NCI-H1694 (cell line): Measurements from ENCODE around the gene TLCD2.
"Not testable (repeated sequence)": the region's sequence is repeated elsewhere in the genome, so short reads cannot be mapped to it uniquely, and the experiment has no call there.

ENCODE experiments used
- DNase-seq: peaks from one replicate; lab custom pipeline; 2025; lab: John Stamatoyannopoulos, UW

The TLCD2 gene

GRCh38 chr17:1735834-1736347, 25.7 kb upstream of the TLCD2 start:
- DNase-seq = no peak

- no peak for DNase-seq
Observed at GRCh38 chr17:1735418-1735817, 25.2 kb upstream of the TLCD2 start.

- no peak for DNase-seq
Observed at GRCh38 chr17:1733759-1734158, 23.6 kb upstream of the TLCD2 start.

- DNase-seq = no peak
Observed at GRCh38 chr17:1732833-1733321, 22.7 kb upstream of the TLCD2 start.

- no peak for DNase-seq
Observed at GRCh38 chr17:1732241-1732832, 22.2 kb upstream of the TLCD2 start.

- DNase-seq = no peak
Observed at GRCh38 chr17:1731194-1731506, 21.0 kb upstream of the TLCD2 start.

- DNase-seq = no peak
Observed at GRCh38 chr17:1730326-1731193, 20.4 kb upstream of the TLCD2 start.

GRCh38 chr17:1729966-1730325, 19.8 kb upstream of the TLCD2 start:
- no peak for DNase-seq

GRCh38 chr17:1727876-1728630, 17.9 kb upstream of the TLCD2 start:
- DNase-seq = no peak

GRCh38 chr17:1727258-1727789, 17.1 kb upstream of the TLCD2 start:
- DNase-seq = no peak

- DNase-seq = no peak
Observed at GRCh38 chr17:1726626-1727257, 16.6 kb upstream of the TLCD2 start.

GRCh38 chr17:1725642-1726511, 15.7 kb upstream of the TLCD2 start:
- DNase-seq = no peak

GRCh38 chr17:1724869-1725641, 14.9 kb upstream of the TLCD2 start:
- no peak for DNase-seq

- peak; percentile 17 for DNase-seq
Observed at GRCh38 chr17:1724351-1724868, 14.2 kb upstream of the TLCD2 start, which contains the start of gene WDR81. WDR81 (plus strand) TSS chr17:1724704; CDS start chr17:1724960, 256 bp downstream.

- DNase-seq = not testable (repeated sequence)
Observed at GRCh38 chr17:1722022-1722421, 11.8 kb upstream of the TLCD2 start.

- peak; percentile 55 for DNase-seq
Observed at GRCh38 chr17:1720856-1721386, 10.7 kb upstream of the TLCD2 start.

- no peak for DNase-seq
Observed at GRCh38 chr17:1718362-1719165, 8.4 kb upstream of the TLCD2 start.

GRCh38 chr17:1716912-1717695, 6.9 kb upstream of the TLCD2 start:
- DNase-seq = peak; percentile 92
